Astrocyte of the spinal cord (primary cell): ENCODE measurements around the gene A4GALT.

Experiments used
- DNase-seq: peaks from one replicate; pipeline ENCODE4 v3.0.0; 2011; ENCODE audit warnings: low read depth, low spot score
- H3K4me3 ChIP-seq: 2 replicates; pipeline ENCODE4 v1.5.1; 2011; ENCODE audit warnings: low read depth, mild to moderate bottlenecking, low read length, moderate library complexity
- CTCF ChIP-seq: IDR thresholded peaks from 2 replicates; pipeline ENCODE4 v1.5.1; 2012; ENCODE audit warnings: low read depth, mild to moderate bottlenecking, low read length, inconsistent platforms
- in situ Hi-C: cut with HindIII; loops from 2 replicates; pipeline ENCODE4 v1.10.0; 2017; ENCODE audit warnings: low sequenced_read_pairs

The A4GALT gene

GRCh38 chr22:42648368-42649245 lies 72.1 kb downstream of the A4GALT start:
- in situ Hi-C loops: no loop called here
- peak overlapping the region; percentile 76 for H3K4me3 ChIP-seq
- DNase-seq: peak; percentile 37
- no peak for TF ChIP-seq CTCF

GRCh38 chr22:42648017-42648367 lies 72.7 kb downstream of the A4GALT start:
- peak overlapping the region; percentile 76 for H3K4me3 ChIP-seq
- TF ChIP-seq CTCF: no peak
- DNase-seq: no peak
- in situ Hi-C loops: no loop called here

GRCh38 chr22:42646569-42647525 lies 73.8 kb downstream of the A4GALT start:
- no peak for DNase-seq
- no peak overlapping the region for H3K4me3 ChIP-seq
- TF ChIP-seq CTCF: no peak
- in situ Hi-C loops: no loop called here

GRCh38 chr22:42645938-42646568 lies 74.6 kb downstream of the A4GALT start:
- no peak for DNase-seq
- no peak overlapping the region for H3K4me3 ChIP-seq
- TF ChIP-seq CTCF: no peak
- in situ Hi-C loops: no loop called here

DNA sequence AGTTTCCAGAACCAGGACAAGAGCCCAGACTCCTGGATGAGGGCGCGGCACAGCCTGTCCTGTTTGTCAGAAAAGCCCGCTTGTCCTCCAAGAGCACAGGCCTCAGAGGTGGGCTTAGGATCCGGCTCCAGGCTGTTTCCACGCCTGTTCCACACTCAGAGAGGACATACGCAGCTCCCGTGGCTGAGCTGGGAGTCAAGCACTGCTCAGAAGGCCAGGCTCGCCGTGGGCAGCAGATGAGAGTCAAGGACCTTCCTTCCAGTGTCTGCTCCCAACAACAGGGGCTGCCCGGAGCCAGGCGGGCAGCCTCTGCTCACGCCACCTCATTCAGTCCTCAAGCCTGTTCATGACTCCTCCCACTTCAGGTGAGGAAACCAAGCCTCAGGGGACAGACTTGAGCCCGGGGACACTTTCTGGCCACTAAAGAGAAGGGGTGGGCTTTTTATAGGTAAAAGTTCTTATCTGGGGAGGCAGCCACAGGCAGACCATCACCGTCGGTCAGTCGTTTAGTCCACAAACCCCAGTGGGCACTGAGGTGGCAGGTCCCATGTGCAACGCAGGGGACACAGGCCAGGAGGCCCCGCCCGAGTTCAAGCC lies 75.2 kb downstream of the A4GALT start:
- TF ChIP-seq CTCF: no peak
- H3K4me3 ChIP-seq: no peak overlapping the region
- in situ Hi-C loops: no loop called here
- DNase-seq: no peak
